Stimulated activated naive CD4-positive, alpha-beta T cell (primary cell): ENCODE data around the gene MORN4.
"Not testable (repeated sequence)": the region's sequence is repeated elsewhere in the genome, so short reads cannot be mapped to it uniquely, and the experiment has no call there.

Source experiments
- DNase-seq, 6 experiments: peaks; one replicate each; lab custom pipeline; 2025; lab: John Stamatoyannopoulos, UW

MORN4 gene

GRCh38 chr10:97597778-97598177, 35.5 kb downstream of the MORN4 start:
- DNase-seq = no peak

GRCh38 chr10:97596101-97597082, 36.9 kb downstream of the MORN4 start:
- no peak for DNase-seq

GRCh38 chr10:97593421-97593820, 39.9 kb downstream of the MORN4 start:
- no peak for DNase-seq

GRCh38 chr10:97590748-97591495, 42.4 kb downstream of the MORN4 start:
- DNase-seq = no peak

- DNase-seq = no peak
Observed at GRCh38 chr10:97590082-97590747, 43.1 kb downstream of the MORN4 start.

- no peak for DNase-seq
Observed at GRCh38 chr10:97589479-97589878, 43.8 kb downstream of the MORN4 start, which contains the start of gene C10orf62. TSS of gene C10orf62 (plus strand) at chr10:97589721. CDS start at chr10:97589898, 177 bp downstream.

GRCh38 chr10:97587183-97587582, 46.1 kb downstream of the MORN4 start:
- DNase-seq = no peak

GRCh38 chr10:97585439-97585811, 47.9 kb downstream of the MORN4 start:
- DNase-seq = no peak

- DNase-seq = no peak
Observed at GRCh38 chr10:97584798-97585438, 48.4 kb downstream of the MORN4 start.

- no peak for DNase-seq
Observed at GRCh38 chr10:97584060-97584797, 49.1 kb downstream of the MORN4 start, which contains the start of gene HOGA1. TSS of gene HOGA1 (plus strand) at chr10:97584389. CDS start at chr10:97584704, 315 bp downstream.

GRCh38 chr10:97583476-97583875, 49.8 kb downstream of the MORN4 start:
- no peak for DNase-seq

GRCh38 chr10:97582169-97582568, 51.1 kb downstream of the MORN4 start:
- no peak for DNase-seq

GRCh38 chr10:97580421-97581367, 52.6 kb downstream of the MORN4 start:
- no peak for DNase-seq

- no peak for DNase-seq
Observed at GRCh38 chr10:97578171-97578844, 55.0 kb downstream of the MORN4 start.

- no peak for DNase-seq
Observed at GRCh38 chr10:97577701-97578100, 55.6 kb downstream of the MORN4 start.

- DNase-seq = not testable (repeated sequence)
Observed at GRCh38 chr10:97576487-97576886, 56.8 kb downstream of the MORN4 start.

- no peak for DNase-seq
Observed at GRCh38 chr10:97575127-97575668, 58.1 kb downstream of the MORN4 start.

- no peak for DNase-seq
Observed at GRCh38 chr10:97574374-97575126, 58.8 kb downstream of the MORN4 start.
